GM18505 (cell line): Measurements from ENCODE around the gene PRSS21.

Experiments
- ATAC-seq: cut with Tn5 transposase; IDR thresholded peaks from one replicate; pipeline ENCODE4 v1.9.1; 2021; ENCODE audit not compliant: unreplicated experiment
- POLR2A ChIP-seq: IDR thresholded peaks from 4 replicates; pipeline ENCODE4 v1.6.1; 2011; ENCODE audit warnings: borderline replicate concordance; ENCODE audit not compliant: insufficient read depth, insufficient read length; ENCODE audit errors: extremely low read depth

The PRSS21 gene

DNA sequence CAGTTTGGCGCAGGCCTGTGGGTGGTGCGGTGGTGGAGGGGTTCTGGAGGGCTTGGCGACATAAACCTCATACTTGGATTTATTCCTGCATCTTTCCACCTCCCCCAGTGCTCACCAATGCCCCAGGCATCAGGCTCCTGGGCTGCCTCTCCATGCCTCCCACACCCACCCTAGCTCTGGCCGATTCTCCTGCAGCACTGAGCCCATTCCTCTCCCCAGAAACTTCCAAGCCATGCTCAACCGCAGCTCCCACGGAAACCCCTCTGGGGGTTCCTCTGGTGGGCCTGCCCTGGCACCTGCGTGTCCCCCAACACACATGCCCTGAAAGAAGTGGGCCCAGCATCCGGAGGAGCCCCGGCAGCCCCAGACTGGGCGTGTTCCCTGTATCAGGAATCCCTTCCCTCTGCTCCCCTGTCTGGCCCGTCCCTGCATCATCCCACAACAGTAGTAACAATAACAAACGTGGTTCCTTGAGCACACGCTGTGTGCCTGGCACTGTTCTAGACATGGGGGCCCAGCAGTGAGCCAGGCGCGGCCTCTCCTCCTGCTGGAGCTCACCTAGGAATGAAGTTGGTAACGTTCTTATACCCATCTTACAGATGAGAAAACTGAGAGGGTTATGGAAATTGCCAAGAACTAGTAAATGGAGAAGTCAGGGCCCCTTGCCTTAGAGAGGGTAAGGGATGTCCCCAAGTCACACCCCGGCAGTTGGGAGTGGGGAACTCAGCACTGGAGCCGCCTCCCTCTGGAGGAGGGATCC is 2.3 kb downstream of the PRSS21 start:
- TF ChIP-seq POLR2A, result no peak
- ATAC-seq, result no peak

DNA sequence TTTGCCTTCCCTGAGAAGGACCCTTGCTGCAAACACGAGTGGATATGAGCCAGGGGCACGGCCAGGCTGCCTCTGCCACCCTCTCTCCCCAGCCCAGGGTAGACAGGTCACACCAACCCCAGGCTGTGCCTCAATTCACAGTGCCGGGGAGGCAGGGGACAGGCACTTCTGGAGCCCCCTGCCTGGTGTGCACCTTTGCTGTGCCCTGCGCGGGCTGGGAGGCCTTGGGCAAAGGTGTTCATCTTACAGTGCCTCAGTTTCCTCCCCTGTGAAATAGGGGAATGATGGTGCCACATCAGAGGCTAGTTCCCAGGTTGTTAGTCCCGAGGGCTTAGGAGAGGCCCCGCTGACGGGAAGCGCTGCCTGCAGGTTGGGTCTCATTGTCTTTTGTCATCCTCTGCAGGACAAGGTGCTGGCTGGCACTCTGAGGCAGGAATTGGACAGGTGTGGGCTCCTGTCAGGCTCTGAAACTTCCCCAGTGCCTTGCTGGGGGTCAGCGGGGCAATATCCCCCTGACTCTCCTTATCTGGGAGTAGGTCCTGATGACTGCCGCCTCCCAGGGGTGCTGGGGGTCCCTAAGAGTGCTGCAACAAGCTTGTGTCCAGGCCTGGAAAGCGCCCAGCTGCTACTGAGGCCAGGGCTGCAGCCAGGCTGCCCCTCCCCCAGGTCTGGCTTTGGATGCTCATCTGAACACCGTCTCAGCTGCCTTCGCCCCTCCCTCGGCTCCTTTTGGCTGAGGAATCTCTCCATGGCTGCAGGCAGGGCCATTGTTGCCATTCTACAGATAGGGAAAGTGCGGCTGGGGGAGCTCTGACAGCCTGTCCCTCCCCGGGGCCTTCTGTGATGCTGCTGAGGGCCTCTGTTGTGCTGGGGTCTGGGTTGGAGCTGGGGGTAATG is 3.1 kb downstream of the PRSS21 start:
- ATAC-seq, result no peak
- TF ChIP-seq POLR2A, result no peak

DNA sequence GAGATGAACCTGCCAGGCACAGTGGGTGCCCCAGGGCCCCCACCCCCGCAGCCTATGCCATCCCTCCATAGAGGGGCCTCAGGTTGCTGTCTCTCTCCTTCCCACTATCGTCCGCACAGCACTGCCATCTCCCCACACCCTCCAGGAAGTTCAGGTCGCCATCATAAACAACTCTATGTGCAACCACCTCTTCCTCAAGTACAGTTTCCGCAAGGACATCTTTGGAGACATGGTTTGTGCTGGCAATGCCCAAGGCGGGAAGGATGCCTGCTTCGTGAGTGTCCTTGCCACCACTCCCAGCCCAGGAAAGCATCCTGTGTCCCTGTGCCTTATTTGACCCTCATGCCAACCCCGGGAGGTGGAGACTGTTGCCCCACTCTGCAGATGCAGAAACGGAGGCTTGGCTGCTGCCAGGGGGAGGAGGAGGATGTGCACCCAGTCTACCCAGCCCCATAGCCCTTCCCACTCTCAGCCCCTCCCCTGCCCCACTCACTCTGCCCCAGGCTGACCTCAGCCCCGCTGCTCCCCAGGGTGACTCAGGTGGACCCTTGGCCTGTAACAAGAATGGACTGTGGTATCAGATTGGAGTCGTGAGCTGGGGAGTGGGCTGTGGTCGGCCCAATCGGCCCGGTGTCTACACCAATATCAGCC is 3.9 kb downstream of the PRSS21 start:
- no peak for ATAC-seq
- TF ChIP-seq POLR2A, result no peak

DNA sequence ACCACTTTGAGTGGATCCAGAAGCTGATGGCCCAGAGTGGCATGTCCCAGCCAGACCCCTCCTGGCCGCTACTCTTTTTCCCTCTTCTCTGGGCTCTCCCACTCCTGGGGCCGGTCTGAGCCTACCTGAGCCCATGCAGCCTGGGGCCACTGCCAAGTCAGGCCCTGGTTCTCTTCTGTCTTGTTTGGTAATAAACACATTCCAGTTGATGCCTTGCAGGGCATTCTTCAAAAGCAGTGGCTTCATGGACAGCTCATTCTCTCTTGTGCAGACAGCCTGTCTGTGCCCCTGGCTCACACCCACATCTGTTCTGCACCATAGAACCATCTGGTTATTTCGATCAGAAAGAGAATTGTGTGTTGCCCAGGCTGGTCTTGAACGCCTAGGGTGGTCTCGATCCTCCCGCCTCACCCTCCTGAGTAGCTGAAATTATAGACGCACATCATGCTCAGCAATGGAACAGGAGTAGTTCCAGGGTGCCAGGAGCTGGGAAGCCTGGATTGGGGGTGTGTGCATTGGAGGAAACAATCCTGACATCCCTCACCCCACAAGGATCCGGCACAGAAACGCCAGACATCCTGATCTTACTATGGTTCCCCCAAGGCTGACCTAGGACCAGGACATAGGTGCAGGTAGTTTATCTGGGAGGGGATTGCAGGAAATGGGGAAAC is 4.6 kb downstream of the PRSS21 start:
- ATAC-seq, result no peak
- TF ChIP-seq POLR2A, result no peak

DNA sequence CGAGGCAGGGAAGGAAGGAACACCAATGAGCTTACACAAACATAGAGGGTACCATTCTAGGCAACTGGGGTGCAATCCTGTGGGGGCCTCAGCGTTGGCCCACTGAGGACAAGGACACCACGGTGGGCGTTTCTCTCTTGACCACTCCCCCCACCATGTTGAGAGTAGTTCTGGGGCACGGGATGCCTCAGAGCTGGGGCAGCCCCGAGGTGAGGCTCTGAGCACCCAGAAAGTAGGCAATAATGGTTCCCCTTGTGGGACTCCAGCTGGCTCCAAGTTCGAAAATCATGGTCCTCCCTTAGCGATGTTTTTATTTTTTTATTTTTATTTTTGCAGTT is 5.1 kb downstream of the PRSS21 start:
- no peak for TF ChIP-seq POLR2A
- no peak for ATAC-seq

DNA sequence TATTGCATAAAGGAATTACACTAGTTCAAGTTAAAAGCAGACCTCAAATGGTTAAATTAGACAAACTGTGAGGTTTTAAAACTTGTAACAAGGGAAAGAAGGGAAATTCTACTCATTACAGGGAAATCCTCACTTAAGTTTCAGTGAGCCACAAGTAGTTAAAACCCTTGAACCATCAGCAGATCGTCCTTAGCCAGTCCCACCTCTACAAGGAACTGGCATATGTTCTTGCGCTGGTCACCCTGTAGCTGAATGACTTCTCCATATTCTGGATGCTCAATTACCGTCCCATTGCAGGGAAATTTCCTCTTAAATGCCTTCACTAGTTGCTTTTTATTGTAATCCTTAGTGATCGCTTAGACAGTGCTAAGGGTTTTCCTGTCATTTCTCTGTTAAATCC is 5.5 kb downstream of the PRSS21 start:
- no peak for ATAC-seq
- TF ChIP-seq POLR2A, result no peak

DNA sequence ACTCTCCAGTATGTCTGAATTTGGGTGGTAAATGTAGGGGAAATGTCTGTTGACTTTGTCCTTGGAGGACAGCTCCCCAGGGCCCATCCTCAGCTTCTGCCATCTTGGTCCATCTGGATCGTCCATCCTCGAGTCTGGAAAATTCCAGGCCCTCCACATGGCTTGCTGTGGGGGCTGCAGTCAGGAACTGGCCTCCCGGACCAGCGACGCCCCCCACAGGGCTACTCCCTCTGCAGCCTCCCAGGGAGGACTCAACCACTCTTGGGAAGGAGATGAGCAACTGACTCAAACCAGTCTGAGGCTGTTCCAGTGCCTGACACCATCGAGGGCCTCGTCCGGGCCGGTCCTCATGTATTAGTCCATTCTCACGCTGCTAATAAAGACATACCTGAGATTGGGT is 7.6 kb downstream of the PRSS21 start:
- no peak for TF ChIP-seq POLR2A
- no peak for ATAC-seq

DNA sequence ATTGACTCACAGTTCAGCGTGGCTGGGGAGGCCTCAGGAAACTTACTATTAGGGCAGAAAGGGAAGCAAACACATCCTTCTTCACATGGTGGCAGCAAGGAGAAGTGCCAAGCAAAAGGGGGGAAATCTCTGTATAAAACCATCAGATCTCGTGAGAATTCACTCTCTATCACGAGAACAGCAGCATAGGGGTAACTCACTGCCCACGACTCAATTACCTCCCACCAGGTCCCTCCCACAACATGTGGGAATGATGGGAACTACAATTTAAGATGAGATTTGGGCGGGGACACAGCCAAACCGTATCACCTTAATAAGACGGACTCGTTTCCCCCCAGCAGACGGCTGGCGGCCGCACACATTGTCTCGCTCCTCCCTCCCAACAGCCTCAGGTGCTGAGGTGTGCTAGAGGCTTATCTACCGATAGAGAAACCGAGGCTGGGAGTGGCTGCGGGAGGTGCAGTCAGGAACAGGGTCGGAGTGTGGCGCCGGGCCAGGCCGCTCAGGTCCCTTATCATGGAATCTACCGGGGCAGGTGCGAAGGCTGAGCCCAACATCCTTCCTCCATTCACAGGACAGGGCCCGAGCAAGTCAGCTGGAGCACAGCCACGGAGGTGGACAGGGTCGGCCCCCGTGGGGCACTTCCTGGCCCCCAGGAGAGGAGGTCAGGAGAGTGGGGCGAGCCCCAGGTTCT is 8.2 kb downstream of the PRSS21 start:
- TF ChIP-seq POLR2A, result no peak
- ATAC-seq, result no peak

DNA sequence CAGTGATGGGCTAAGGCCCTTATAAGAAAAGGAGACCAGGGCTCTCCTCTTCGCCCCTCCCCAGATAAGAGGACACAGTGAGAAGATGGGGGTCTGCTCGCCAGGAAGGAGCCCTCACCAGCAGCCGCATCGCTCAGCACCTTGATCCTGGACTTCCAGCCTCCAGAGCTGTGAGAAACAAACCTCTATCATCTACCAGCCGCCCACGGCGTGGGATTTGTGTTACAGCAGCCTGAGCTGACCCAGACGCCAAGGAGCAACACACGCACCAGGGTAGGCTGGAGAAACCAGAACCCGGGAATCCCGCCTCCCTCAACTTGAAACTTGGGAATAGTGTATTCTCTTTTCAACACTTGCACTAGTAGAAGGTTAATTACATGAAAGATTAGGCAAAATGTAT is 8.9 kb downstream of the PRSS21 start:
- no peak for ATAC-seq
- TF ChIP-seq POLR2A, result no peak

DNA sequence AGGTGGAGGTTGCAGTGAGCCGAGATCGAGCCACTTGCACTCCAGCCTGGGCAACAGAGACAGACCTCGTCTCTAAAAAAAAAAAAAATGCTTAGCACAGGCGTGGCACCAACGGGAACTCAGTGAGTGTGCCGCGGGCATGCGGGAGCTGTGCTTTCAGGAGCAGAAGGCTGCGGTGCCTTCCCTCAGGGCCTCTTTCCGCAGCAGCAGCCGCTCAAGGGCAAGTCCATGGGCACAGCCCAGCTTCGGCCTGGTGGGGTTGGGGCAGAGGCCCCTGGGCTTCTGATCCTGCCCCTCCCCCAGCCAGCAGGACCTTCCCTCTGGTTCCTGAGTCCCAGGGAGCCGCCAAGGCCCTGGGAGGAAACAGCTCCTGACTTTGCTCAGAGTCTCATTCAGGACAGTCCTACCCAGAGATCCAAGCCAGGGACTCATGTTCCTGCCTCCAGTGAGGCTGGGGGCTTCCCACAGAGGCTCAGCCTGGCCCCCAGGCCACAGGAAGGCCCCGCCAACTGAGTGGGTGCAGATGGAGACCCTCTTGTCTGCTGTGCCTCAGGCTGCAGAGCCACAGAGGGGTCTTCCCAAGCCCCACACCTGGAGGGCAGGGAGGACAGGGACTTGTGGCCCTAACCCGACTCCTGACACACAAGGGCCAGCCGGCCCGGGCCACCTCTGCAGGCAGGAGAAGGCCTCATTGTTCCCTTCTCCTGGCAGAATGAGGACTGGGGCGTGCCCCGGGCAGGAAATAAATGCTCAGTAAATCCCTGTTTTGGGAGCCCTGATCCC is 9.7 kb downstream of the PRSS21 start:
- no peak for ATAC-seq
- no peak for TF ChIP-seq POLR2A

DNA sequence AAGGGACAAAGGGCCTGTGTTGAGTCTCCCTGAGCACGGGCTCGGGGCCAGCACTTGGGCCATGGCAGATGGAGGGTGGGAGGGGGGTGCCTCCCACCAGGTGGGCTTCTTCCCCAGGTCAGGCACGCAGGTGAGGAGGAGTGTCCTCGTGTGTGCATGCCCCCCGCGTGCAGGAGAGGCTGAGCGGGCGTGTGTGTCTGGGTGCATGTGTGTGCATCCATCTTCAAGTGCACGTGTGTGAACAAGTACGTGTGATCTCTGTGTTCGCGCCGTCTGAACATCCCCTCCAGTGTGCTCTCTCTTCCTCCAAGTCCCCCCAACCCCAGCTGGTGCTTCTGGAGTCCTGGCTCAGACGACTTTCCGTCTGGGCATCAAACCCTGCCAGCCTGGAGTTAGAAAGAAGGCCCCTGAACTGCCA is 10.3 kb downstream of the PRSS21 start:
- TF ChIP-seq POLR2A, result no peak
- ATAC-seq, result no peak
